Progenitor cell of endocrine pancreas (in vitro differentiated cells): ENCODE results near the gene SKIDA1. TPM values are rescaled to one million over a fixed set of nuclear protein-coding genes. Genes with fewer than 3 reads are reported as not detected.

Experiments
- DNase-seq: peaks from one replicate; pipeline ENCODE4 v3.0.0; 2021; ENCODE audit warnings: low spot score; ENCODE audit not compliant: unreplicated experiment
- H3K27ac Mint-ChIP-seq: 2 replicates; pipeline ENCODE4 v1.8.0; 2021; ENCODE audit warnings: mild to moderate bottlenecking, moderate library complexity, mixed read lengths
- H3K27me3 Mint-ChIP-seq: 2 replicates; pipeline ENCODE4 v1.8.0; 2021; ENCODE audit warnings: mixed read lengths
- H3K36me3 Mint-ChIP-seq: 2 replicates; pipeline ENCODE4 v1.8.0; 2022; ENCODE audit warnings: mixed read lengths; ENCODE audit not compliant: insufficient read depth
- H3K4me1 Mint-ChIP-seq: 2 replicates; pipeline ENCODE4 v1.8.0; 2021; ENCODE audit warnings: low read depth, mixed read lengths
- H3K4me3 Mint-ChIP-seq: 2 replicates; pipeline ENCODE4 v1.8.0; 2021; ENCODE audit warnings: low read depth, mild to moderate bottlenecking, moderate library complexity, mixed read lengths
- H3K9me3 Mint-ChIP-seq: 2 replicates; pipeline ENCODE4 v1.8.0; 2021; ENCODE audit warnings: low read depth, mixed read lengths
- microRNA-seq: library from miRNA; unstranded; fragments of <30 nt; microRNA quantifications from one replicate; pipeline ENCODE4 v1.1.0, GENCODE V29; 2020; ENCODE audit warnings: borderline number of aligned reads; ENCODE audit not compliant: unreplicated experiment
- total RNA-seq: library from RNA; stranded (reverse); gene quantifications from 2 replicates; pipeline ENCODE4 v1.2.1, GENCODE V29; 2021
- TF ChIP-seq, protein P1 (sequence below): fragments of 200-600 bp; sonication (generic); IDR thresholded peaks from one replicate; pipeline ENCODE4 v1.5.0; 2021; ENCODE audit warnings: antibody characterized with exemption, mild to moderate bottlenecking; ENCODE audit not compliant: unreplicated experiment

The SKIDA1 gene
- total RNA-seq, 1 donor from 2014 or later = 15.3 TPM

DNA sequence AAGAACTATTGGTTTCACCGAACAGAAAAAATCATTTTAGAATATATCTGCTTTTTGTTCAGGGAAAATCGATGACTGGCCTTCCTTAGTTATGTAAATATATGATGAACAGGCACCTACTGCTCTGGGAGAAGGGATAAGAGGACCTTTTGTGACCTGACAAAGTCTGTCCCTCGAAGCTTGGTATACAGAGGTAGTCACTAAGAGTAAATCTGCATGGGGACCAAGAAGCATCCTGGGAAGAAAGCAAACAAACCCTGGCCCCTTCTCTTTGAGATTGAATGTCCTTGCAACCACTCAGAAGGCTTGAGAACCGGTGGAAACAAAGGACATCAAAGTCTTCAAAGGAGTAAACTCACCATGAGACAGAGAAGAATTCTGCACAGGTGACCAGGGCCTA lies 52.3 kb downstream of the SKIDA1 start:
- H3K4me1 Mint-ChIP-seq = peaks cover 8% of the 10 kb centered on the region

DNA sequence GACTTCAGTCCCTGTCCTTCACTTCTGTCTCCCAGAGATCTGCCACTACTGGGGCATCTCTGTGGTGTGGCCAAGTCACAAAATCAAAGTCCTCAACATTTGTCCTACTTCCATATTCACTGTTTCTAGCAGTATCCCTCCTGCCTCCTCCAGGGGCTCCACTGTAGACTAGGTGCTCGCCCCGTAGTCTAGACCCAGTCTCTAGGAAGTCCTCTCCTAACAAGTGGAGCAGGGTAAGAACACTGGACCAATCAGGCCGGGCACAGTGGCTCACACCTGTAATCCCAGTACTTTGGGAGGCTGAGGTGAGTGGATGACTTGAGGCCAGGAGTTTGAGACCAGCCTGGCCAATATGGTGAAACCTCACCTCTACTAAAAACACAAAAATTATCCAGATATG lies 57.4 kb downstream of the SKIDA1 start:
- Mint-ChIP-seq H3K9me3 (no peaks in the 10 kb centered on the region), H3K27ac (no peak overlapping the region), H3K36me3 (no peaks in the 10 kb centered on the region), H3K27me3 (peaks cover 3% of the 10 kb centered on the region), H3K4me1 (peaks cover under 1% of the 10 kb centered on the region), H3K4me3 (no peak overlapping the region)
- DNase-seq = no peak
- TF ChIP-seq, protein P1, sequence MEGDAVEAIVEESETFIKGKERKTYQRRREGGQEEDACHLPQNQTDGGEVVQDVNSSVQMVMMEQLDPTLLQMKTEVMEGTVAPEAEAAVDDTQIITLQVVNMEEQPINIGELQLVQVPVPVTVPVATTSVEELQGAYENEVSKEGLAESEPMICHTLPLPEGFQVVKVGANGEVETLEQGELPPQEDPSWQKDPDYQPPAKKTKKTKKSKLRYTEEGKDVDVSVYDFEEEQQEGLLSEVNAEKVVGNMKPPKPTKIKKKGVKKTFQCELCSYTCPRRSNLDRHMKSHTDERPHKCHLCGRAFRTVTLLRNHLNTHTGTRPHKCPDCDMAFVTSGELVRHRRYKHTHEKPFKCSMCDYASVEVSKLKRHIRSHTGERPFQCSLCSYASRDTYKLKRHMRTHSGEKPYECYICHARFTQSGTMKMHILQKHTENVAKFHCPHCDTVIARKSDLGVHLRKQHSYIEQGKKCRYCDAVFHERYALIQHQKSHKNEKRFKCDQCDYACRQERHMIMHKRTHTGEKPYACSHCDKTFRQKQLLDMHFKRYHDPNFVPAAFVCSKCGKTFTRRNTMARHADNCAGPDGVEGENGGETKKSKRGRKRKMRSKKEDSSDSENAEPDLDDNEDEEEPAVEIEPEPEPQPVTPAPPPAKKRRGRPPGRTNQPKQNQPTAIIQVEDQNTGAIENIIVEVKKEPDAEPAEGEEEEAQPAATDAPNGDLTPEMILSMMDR = no peak

More for the DNA sequence above, 52.3 kb downstream of the SKIDA1 start:
- Mint-ChIP-seq H3K36me3 (no peaks in the 10 kb centered on the region), H3K27ac (peak overlapping the region; percentile 84), H3K27me3 (no peaks in the 10 kb centered on the region), H3K9me3 (peaks cover 4% of the 10 kb centered on the region), H3K4me3 (no peak overlapping the region)
- TF ChIP-seq, protein P1 = no peak
- no peak for DNase-seq

DNA sequence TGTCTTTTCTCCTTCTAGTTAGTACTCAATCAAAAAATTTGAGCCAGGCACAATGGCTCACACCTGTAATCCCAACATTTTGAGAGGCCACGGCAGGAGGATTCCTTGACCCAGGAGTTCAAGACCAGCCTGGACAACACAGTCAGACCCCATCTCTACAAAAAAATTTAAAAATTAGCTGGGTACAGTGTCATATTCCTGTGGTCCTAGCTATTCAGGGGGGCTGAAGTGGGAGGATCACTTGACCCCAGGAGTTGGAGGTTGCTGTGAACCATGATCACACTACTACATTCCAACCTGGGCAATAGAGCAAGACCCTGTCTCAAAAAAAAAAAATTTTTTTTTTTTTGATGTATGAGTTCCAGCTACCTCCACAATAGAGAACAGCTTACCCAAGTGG lies 57.8 kb downstream of the SKIDA1 start:
- Mint-ChIP-seq H3K36me3 (no peaks in the 10 kb centered on the region), H3K4me3 (no peak overlapping the region), H3K4me1 (no peaks in the 10 kb centered on the region), H3K9me3 (no peaks in the 10 kb centered on the region), H3K27ac (no peak overlapping the region), H3K27me3 (peaks cover 3% of the 10 kb centered on the region)
- no peak for DNase-seq
- TF ChIP-seq, protein P1 = no peak

DNA sequence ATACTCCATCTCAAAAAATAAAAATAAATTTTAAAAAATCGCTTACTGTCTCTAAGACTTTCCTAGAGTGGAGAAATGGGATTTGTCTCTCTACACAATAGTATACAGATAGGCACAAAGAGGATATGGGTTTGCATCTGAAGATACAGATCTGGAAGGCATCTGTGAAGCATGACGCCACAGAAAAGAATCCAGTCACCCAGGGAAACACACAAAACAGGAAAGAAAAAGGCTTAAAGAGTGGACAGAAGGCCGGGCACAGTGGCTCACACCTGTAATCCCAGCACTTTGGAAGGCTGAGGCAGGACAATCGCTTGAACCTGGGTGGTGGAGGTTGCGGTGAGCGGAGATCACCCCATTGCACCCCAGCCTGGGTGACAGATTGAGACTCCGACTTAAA lies 61.3 kb downstream of the SKIDA1 start:
- H3K4me3 Mint-ChIP-seq = no peak overlapping the region
- no peaks in the 10 kb centered on the region for H3K36me3 Mint-ChIP-seq
- no peak for DNase-seq
- H3K9me3 Mint-ChIP-seq = no peaks in the 10 kb centered on the region
- TF ChIP-seq, protein P1 = no peak
- peaks cover 3% of the 10 kb centered on the region for H3K27me3 Mint-ChIP-seq
- no peak overlapping the region for H3K27ac Mint-ChIP-seq
- no peaks in the 10 kb centered on the region for H3K4me1 Mint-ChIP-seq

Small RNAs within 50 kb of the gene (microRNA-seq; reads per million reads assigned to microRNA genes)
- 32.8 reads per million, percentile 39 among the genes with 10 or more reads in this experiment for gene MIR1915

Other genes starting within 250 kb of the SKIDA1 start
- 55.7 and 65.6 TPM in 2 replicates for gene MLLT10, start 8.6 kb upstream of the SKIDA1 start, total RNA-seq